ENCODE data around the gene RD3L.
"Not testable (repeated sequence)": the region's sequence is repeated elsewhere in the genome, so short reads cannot be mapped to it uniquely, and the experiment has no call there.

RD3L gene

GRCh38 chr14:103927566-103927965 is 14.8 kb downstream of the RD3L start:
- DNase-seq: no peak

GRCh38 chr14:103925316-103925715 is 17.0 kb downstream of the RD3L start:
- no peak for DNase-seq

GRCh38 chr14:103923863-103924262 is 18.5 kb downstream of the RD3L start:
- DNase-seq: no peak

- DNase-seq: not testable (repeated sequence)
These were observed 20.5 kb downstream of the RD3L start for GRCh38 chr14:103921855-103922200.

GRCh38 chr14:103920981-103921854 is 21.1 kb downstream of the RD3L start:
- DNase-seq: peak; percentile 88

- DNase-seq: no peak
These were observed 25.6 kb downstream of the RD3L start for GRCh38 chr14:103916636-103917262.

- DNase-seq: no peak
These were observed 26.7 kb downstream of the RD3L start for GRCh38 chr14:103915616-103916015.

- no peak for DNase-seq
These were observed 31.3 kb downstream of the RD3L start for GRCh38 chr14:103910984-103911383.

- DNase-seq: peak; percentile 67
These were observed 31.9 kb downstream of the RD3L start for GRCh38 chr14:103910262-103910935.

- DNase-seq: no peak
These were observed 32.6 kb downstream of the RD3L start for GRCh38 chr14:103909531-103910261.

GRCh38 chr14:103908580-103908979 is 33.7 kb downstream of the RD3L start:
- no peak for DNase-seq

GRCh38 chr14:103905842-103906456 is 36.4 kb downstream of the RD3L start:
- no peak for DNase-seq

GRCh38 chr14:103904493-103905107 is 37.7 kb downstream of the RD3L start:
- DNase-seq: peak; percentile 33

GRCh38 chr14:103899833-103900232 is 42.5 kb downstream of the RD3L start:
- DNase-seq: no peak

GRCh38 chr14:103899316-103899715 is 43.0 kb downstream of the RD3L start:
- no peak for DNase-seq

GRCh38 chr14:103898711-103899110 is 43.6 kb downstream of the RD3L start:
- DNase-seq: no peak

GRCh38 chr14:103898204-103898603 is 44.1 kb downstream of the RD3L start:
- DNase-seq: no peak

- no peak for DNase-seq
These were observed 45.0 kb downstream of the RD3L start for GRCh38 chr14:103897075-103897947.

GRCh38 chr14:103896578-103896977 is 45.8 kb downstream of the RD3L start:
- no peak for DNase-seq

GRCh38 chr14:103894723-103895059 is 47.6 kb downstream of the RD3L start:
- DNase-seq: no peak

- DNase-seq: no peak
These were observed 48.2 kb downstream of the RD3L start for GRCh38 chr14:103894034-103894722.
